GM18867 (cell line): ENCODE results near the gene MYCBP.
"Not testable (repeated sequence)": the region's sequence is repeated elsewhere in the genome, so short reads cannot be mapped to it uniquely, and the experiment has no call there.

Source experiments
- ATAC-seq: cut with Tn5 transposase; IDR thresholded peaks from one replicate; pipeline ENCODE4 v1.9.1; 2021; ENCODE audit warnings: mild to moderate bottlenecking, moderate library complexity; ENCODE audit not compliant: unreplicated experiment

The MYCBP gene, protein sequence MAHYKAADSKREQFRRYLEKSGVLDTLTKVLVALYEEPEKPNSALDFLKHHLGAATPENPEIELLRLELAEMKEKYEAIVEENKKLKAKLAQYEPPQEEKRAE

GRCh38 chr1:38873027-38873969, at the start of gene MYCBP:
Gene MYCBP, minus strand, starts transcription at chr1:38873348. Its CDS starts 43 bp downstream, at chr1:38873305.
- peak; percentile 98 for ATAC-seq

DNA sequence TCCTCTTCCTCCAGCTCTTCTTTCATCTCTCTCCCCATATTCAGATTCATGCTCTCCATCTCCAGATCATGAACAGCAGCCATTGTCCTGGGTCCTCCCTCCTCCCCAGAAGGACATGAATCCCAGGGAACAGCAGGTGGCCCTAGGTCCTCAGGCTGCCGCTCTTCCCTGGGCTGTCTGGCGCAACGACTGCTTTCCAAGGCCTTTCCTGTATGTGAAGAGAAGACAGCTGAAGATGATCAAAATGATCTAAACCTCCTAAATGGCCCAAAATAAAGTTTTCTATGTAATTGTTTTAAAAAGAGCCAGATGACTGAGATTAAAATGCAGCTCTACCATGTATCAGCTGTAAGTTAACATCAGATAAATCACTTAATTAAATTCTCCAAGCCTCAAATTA, 46.0 kb upstream of the MYCBP start:
- no peak for ATAC-seq

DNA sequence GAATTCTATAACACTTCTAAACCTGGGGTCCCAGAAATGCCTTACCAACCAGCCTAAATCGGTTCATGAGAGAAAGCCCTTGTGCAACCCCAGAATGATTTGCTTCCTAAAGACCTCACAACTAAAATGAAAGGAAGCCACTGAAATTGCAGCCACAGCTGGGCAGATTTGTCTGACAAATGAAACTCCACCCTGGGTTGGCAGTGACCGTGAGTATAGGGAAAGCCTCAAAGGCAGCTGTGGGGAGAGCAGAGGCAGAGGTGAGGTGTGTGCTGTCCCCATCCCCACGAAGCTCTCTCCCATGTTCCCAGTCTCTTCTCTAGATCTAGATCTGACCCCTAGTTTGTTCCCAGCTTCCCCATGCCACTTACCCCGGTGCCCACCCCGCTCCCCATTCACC, 45.4 kb upstream of the MYCBP start:
- no peak for ATAC-seq

- no peak for ATAC-seq
Observed at GRCh38 chr1:38917772-38918171, 44.6 kb upstream of the MYCBP start.

DNA sequence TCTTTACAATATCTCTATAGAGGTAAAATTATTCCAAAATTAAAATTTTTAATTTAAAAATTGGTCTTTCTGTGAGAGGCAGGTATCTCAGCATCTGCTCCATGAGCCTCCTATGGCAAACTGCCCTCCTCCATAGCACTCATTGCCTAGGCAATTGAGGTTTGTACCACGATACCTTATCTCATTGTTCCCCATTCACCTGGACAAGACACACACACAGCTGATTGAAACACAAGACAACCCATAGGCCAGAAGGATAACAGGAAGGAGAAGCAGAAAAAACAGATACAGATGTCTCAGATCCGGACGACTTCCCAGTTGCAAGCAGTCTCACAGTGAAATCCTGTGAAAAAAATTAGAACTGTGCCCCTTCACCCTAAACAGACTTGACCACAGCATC, 44.2 kb upstream of the MYCBP start:
- ATAC-seq, result no peak

DNA sequence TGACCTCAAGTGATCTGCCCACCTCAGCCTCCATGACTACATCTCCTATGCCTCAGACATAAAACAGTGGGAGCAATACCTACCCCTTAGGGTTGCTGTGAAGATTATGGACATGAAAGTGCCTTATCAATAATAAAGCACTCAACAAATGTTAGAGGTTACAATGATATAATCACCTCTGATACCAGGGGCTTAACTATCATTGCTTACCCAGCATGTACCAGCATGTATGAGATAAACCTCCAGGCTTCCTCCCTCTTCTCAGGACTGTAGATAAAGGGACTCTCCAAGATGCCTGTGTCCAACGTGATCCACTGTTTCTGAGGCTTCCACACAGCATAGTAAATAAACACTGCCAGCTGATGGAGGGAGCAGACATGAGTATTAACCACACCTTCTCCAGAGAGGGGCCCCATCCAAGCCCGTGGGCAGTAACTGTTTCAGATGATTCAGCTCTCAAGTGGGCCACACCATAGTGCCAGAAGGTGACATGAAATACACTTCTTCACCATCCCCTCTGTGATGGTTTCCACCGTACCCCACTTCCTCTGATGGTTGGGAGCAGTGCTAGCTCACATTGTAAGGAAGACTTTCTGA, 42.3 kb upstream of the MYCBP start:
- ATAC-seq, result no peak

DNA sequence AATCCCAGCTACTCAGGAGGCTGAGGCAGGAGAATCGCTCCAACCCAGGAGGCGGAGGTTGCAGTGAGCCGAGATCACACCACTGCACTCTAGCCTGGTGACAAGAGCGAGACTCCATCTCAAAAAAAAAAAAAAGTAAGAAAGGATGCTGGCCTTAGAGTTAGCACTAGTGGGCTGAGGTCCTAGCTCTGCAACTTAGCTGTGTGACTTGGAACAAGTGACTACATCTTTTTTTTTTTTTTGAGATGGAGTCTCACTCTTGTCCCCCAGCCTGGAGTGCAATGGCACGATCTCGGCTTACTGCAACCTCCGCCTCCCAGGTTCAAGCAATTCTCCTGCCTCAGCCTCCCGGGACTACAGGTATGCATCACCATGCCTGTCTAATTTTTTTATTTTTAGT, 41.8 kb upstream of the MYCBP start:
- not testable (repeated sequence) for ATAC-seq

- no peak for ATAC-seq
Observed at GRCh38 chr1:38908821-38909220, 35.7 kb upstream of the MYCBP start.

GRCh38 chr1:38905985-38906384, 32.8 kb upstream of the MYCBP start:
- no peak for ATAC-seq

GRCh38 chr1:38899560-38899959, 26.4 kb upstream of the MYCBP start:
- ATAC-seq, result no peak

DNA sequence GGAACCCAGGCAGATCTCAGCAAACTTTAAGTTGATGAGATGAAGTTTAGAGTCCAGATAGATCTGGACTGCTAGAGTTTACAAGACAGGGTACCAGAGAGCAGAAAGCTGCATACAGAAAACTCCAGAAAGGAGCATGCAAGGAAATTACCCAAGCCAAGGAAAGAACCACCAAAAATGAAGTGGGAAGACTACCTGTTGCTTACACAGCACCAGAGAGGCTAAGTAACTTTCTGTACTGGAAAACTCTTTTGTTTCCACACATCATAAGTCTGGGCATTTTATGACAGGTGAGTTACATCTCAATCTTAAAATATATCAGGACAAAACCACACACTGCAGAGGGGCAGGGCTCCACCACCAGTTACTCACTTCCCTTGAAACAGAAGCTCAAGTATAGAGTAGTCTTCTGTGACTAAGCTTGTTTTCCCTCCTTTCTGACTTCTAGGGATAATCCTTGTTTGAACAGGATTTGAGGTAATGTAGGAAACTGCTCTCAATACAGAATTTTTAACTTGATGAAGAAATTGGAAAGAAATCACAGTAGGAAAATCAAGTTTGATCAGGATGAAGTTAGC, 25.6 kb upstream of the MYCBP start:
- ATAC-seq, result no peak

DNA sequence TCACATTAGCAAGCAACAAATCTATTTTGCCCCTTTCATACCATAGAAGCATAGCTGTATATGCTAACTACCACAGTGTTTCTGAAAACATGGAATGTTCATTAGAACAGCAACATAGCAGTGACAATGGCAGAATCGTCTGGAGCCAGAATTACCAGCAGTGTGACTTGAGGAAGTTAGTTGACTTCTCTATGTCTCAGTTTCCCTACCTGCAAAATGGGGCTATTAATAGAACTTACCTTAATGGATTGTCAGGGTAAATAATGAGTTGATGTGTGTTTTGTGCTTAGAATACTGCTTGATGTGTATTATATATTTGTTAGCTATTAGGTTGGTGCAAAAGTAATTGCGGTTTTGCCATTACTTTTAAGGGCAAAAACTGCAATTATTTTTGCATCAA, 23.0 kb upstream of the MYCBP start:
- ATAC-seq, result no peak

DNA sequence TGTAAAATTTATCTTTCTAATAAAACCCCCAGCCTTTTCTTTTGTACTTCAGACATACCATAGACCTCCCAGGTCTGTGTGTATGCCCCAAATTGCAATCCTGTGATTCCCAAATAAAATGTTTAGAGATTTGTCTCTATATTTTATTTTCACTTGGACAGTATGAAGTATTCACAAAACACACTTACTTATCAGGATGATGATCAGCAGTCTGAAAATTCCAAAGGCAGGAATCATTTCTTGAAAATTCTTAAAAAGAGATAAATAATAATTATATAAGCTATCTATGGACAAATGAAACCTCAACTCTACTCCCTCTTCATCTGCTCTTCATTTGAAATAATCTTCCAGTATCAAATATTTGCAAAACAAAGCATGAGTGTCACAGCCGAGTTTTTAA, 19.8 kb upstream of the MYCBP start:
- ATAC-seq, result no peak

- no peak for ATAC-seq
Observed at GRCh38 chr1:38891753-38892152, 18.6 kb upstream of the MYCBP start.

- no peak for ATAC-seq
Observed at GRCh38 chr1:38889589-38889988, 16.4 kb upstream of the MYCBP start.

GRCh38 chr1:38888423-38889333, 15.5 kb upstream of the MYCBP start:
- ATAC-seq, result no peak

GRCh38 chr1:38885092-38885491, 11.9 kb upstream of the MYCBP start:
- no peak for ATAC-seq

- ATAC-seq, result no peak
Observed at GRCh38 chr1:38881487-38881886, 8.3 kb upstream of the MYCBP start, which contains the start of gene GJA9. Gene GJA9, minus strand, starts transcription at chr1:38881587. Its CDS starts 5,489 bp downstream, at chr1:38876098.

DNA sequence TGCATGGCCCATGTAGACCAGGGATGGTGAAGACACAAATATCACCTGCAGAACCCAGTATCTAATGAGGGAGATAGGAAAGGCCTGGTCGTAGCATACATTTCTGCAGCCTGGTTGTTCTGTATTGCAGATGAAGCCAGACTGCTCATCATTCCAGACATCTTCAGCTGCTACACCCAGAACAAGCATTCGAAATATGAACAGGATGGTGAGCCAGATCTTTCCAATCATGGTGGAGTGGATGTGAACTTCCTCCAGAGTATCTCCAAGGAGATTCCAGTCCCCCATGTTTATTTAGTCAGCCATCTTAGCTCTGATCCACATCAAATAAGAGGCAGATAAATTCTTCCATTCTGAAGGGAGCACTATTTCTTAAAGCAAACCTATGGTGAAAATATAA, 2.7 kb upstream of the MYCBP start:
- no peak for ATAC-seq

DNA sequence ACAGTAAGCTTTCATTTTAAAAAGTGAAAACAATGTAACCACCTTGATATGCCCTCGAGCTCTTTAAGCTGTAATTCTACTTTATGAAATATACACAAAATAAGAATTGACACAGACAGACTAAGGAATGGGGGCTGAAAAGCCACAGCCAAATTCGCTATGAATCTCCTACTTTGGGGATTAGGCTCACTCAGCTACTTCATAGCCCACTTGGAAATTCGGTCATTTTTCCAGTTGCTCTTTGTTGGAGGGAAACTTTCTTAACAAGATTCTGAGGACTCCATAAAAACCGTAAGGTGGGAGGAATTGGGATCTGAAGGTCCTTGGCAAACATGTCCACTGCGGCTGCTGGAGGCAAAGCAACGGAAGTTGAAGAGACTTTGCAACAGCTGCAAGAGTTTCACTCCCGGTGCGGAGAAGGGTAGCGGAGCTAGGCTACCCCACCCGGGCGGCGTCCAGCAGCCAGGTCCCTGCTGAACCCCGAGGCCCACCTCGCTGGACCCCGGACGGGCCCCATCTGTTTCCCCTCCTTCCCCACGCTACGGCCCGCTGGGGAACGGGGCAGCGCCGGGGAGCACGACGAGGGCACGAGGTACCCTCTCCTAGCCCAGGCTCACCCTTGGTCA, 634 bp downstream of the MYCBP start:
- ATAC-seq, result peak; percentile 16
